ENCODE results near the gene MYH1.

GRCh38 chr17:10556301-10557005 lies 38.1 kb upstream of the MYH1 start:
- TF ChIP-seq CTCF (IDR thresholded peaks at IDR 0.05; ENCODE audit: low read length): no peak
- no peak for TF ChIP-seq EZH2 (optimal IDR thresholded peaks at IDR 0.05; ENCODE audit: low read depth, low read length)
